ENCODE measurements around the gene NALCN. TPM values are rescaled to one million over a fixed set of nuclear protein-coding genes. Genes with fewer than 3 reads are reported as not detected.

NALCN gene
- total and polyA plus RNA-seq, 2 experiments from 2014 or later: 0.50 to 0.87 TPM

GRCh38 chr13:101346942-101347728 is 69.2 kb downstream of the NALCN start (continued):
- TF ChIP-seq REST (IDR thresholded peaks at IDR 0.05; ENCODE audit: unreplicated experiment): no peak

GRCh38 chr13:101346161-101346560 is 70.1 kb downstream of the NALCN start:
- no peaks in the 10 kb centered on the region for H3K27me3 ChIP-seq (ENCODE audit: insufficient read depth)
- ATAC-seq: no peak
- no peaks in the 10 kb centered on the region for H4K20me1 ChIP-seq (replicated peaks; ENCODE audit: insufficient read depth)
- H3K27ac ChIP-seq (ENCODE audit: low read depth): no peak overlapping the region
- H2AFZ ChIP-seq: no peak overlapping the region
- no peaks in the 10 kb centered on the region for H3K79me2 ChIP-seq (replicated peaks; ENCODE audit: insufficient read depth)
- no peaks in the 10 kb centered on the region for H3K36me3 Mint-ChIP-seq (ENCODE audit: low read depth)
- DNase-seq (ENCODE audit: low spot score): no peak
- peaks cover 1% of the 10 kb centered on the region for H3K27me3 Mint-ChIP-seq (ENCODE audit: insufficient read depth, low read depth, poor library complexity)
- H3K9me2 ChIP-seq (ENCODE audit: insufficient read depth): peaks cover 9% of the 10 kb centered on the region; the same call in 1 of the 2 replicates
- no peak overlapping the region for H3K4me3 ChIP-seq
- no peaks in the 10 kb centered on the region for H3K4me1 ChIP-seq (ENCODE audit: insufficient read depth)
- no peaks in the 10 kb centered on the region for H3K4me1 Mint-ChIP-seq
- no peak overlapping the region for H3K4me3 Mint-ChIP-seq
- H3K36me3 ChIP-seq (ENCODE audit: insufficient read depth): no peaks in the 10 kb centered on the region
- TF ChIP-seq REST (IDR thresholded peaks at IDR 0.05; ENCODE audit: unreplicated experiment) (no peak), EZH2 (IDR thresholded peaks at IDR 0.05; ENCODE audit: low read depth, unreplicated experiment) (no peak), ZNF114 (CRISPR knock-in tag; IDR thresholded peaks at IDR 0.05) (no peak), CREB1 (CRISPR knock-in tag; IDR thresholded peaks at IDR 0.05; ENCODE audit: low read depth) (no peak), ZNF462 (CRISPR knock-in tag; IDR thresholded peaks at IDR 0.05) (no peak), NANOG (IDR thresholded peaks at IDR 0.05; ENCODE audit: borderline replicate concordance) (no peak), STAT1 (IDR thresholded peaks at IDR 0.05; ENCODE audit: unreplicated experiment) (no peak), ETS1 (IDR thresholded peaks at IDR 0.05) (no peak)
- no peak overlapping the region for H3K4me2 ChIP-seq
- peaks cover 5% of the 10 kb centered on the region; the same call in 1 of the 3 replicates for H3K9me3 Mint-ChIP-seq
- H3F3A ChIP-seq (replicated peaks; ENCODE audit: low read depth): no peaks in the 10 kb centered on the region
- H3K27ac Mint-ChIP-seq: no peak overlapping the region
